Measurements from ENCODE around the gene DIO3. TPM values are rescaled to one million over a fixed set of nuclear protein-coding genes. Genes with fewer than 3 reads are reported as not detected.

DIO3 gene
- total RNA-seq, 1 experiment from 2014 or later = 4.9 TPM

DNA sequence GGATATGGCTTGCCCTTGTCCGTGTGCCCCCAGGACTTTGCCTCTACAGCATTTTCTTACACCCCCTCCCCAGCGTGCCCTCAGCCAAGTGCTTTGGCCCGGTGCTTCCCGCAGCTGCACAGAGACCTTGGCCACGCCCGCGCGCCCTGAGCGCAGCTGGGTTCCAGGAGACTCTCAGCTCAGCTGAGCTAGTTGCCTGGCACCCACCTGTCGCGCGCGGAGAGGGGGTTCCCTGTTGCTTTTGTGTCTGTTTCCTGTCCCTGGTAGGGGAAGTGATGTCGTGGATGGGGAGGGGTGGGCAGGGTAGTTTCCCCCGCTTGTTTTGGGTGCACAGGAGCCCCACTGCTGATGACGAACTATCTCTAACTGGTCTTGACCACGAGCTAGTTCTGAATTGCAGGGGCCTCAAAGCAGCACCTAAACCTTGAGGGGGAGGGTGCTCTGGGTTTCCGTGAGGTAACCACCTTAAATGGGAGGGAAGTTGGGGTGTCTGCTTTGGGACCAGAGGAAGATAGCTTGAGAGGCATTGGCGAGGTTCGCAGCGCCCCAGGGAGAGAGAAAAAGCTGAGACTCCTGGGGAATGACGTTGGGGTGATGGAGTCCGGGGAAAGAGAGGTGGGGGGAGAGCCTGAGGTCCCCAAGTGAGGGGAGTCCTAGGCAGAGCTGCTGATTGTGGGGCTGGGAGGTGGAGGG is 1.5 kb downstream of the DIO3 start:
- intact Hi-C loops (cut with micrococcal nuclease) = no loop called here
- Histone ChIP-seq H3K79me2 (ENCODE audit: low read length) (peaks cover 16% of the 10 kb centered on the region), H3F3A (ENCODE audit: low read length, unreplicated experiment) (no peaks in the 10 kb centered on the region), H3K27ac (ENCODE audit: low read length) (no peak overlapping the region), H2AFZ (ENCODE audit: low read length) (no peak overlapping the region), H3K9ac (ENCODE audit: low read length) (no peak overlapping the region), H4K20me1 (ENCODE audit: low read length) (no peaks in the 10 kb centered on the region), H3K36me3 (ENCODE audit: low read depth, low read length) (no peaks in the 10 kb centered on the region), H3K9me2 (replicated peaks; ENCODE audit: low read length) (no peaks in the 10 kb centered on the region), H3K27me3 (ENCODE audit: low read length) (peaks cover 46% of the 10 kb centered on the region), H3K4me1 (ENCODE audit: insufficient read depth, low read length) (no peaks in the 10 kb centered on the region), H3K4me3 (ENCODE audit: low read length) (no peak overlapping the region), H3K9me3 (ENCODE audit: low read length) (no peaks in the 10 kb centered on the region), H3K4me2 (ENCODE audit: low read length) (no peak overlapping the region)
- ATAC-seq = no peak
- TF ChIP-seq CTCF (conservative IDR thresholded peaks at IDR 0.05; ENCODE audit: low read depth, low read length) (no peak), EZH2phosphoT487 (IDR thresholded peaks at IDR 0.05; ENCODE audit: borderline replicate concordance, low read length) (no peak), EZH2 (IDR thresholded peaks at IDR 0.05; ENCODE audit: low read length, unreplicated experiment) (no peak)
- no TSS peak for BruUV-seq (replicated peaks)
- CTCF ChIA-PET = interaction anchor here (0.6 kb wide), 1 partner anchor 71 kb away, joined by 3 read pairs; no protein-coding TSS in a partner anchor
- POLR2A ChIA-PET (ENCODE audit: unreplicated experiment) = no interaction called here
- no peak for DNase-seq

DNA sequence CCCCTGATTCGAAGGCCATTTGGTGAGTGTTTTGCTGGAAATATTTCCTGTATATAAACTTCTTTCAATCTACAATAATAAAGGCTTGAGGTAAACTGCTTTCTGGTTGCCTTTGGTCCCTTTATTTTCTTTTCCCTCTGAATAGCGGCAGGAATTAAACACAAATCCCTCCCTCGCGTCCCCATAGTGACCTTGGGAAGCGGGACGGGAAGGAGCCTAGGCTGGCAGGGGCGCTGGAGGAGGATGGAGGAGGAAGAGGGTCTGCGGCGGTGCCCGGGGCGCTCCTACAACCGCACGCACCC is 2.0 kb downstream of the DIO3 start:
- Histone ChIP-seq H3K27ac (ENCODE audit: low read length) (no peak overlapping the region), H3K9me3 (ENCODE audit: low read length) (no peaks in the 10 kb centered on the region), H2AFZ (ENCODE audit: low read length) (no peak overlapping the region), H3K36me3 (ENCODE audit: low read depth, low read length) (no peaks in the 10 kb centered on the region), H3K9me2 (replicated peaks; ENCODE audit: low read length) (no peaks in the 10 kb centered on the region), H3K4me3 (ENCODE audit: low read length) (no peak overlapping the region), H3K4me2 (ENCODE audit: low read length) (peak overlapping the region; percentile 75), H3F3A (ENCODE audit: low read length, unreplicated experiment) (no peaks in the 10 kb centered on the region), H3K79me2 (ENCODE audit: low read length) (peaks cover 16% of the 10 kb centered on the region), H4K20me1 (ENCODE audit: low read length) (no peaks in the 10 kb centered on the region), H3K9ac (ENCODE audit: low read length) (no peak overlapping the region), H3K4me1 (ENCODE audit: insufficient read depth, low read length) (no peaks in the 10 kb centered on the region), H3K27me3 (ENCODE audit: low read length) (peaks cover 46% of the 10 kb centered on the region)
- TF ChIP-seq EZH2phosphoT487 (IDR thresholded peaks at IDR 0.05; ENCODE audit: borderline replicate concordance, low read length) (no peak), EZH2 (IDR thresholded peaks at IDR 0.05; ENCODE audit: low read length, unreplicated experiment) (no peak), CTCF (conservative IDR thresholded peaks at IDR 0.05; ENCODE audit: low read depth, low read length) (no peak)
- BruUV-seq (replicated peaks) = no TSS peak
- ATAC-seq (no peak), DNase-seq (no peak)
- ChIA-PET CTCF (no interaction called here), POLR2A (ENCODE audit: unreplicated experiment) (no interaction called here)
- intact Hi-C loops (cut with micrococcal nuclease) = no loop called here

- no peaks in the 10 kb centered on the region for H3K4me1 ChIP-seq (ENCODE audit: insufficient read depth, low read length)
- DNase-seq = no peak
- ATAC-seq = no peak
- no peaks in the 10 kb centered on the region for H3K9me3 ChIP-seq (ENCODE audit: low read length)
- no peaks in the 10 kb centered on the region for H4K20me1 ChIP-seq (ENCODE audit: low read length)
- no peaks in the 10 kb centered on the region for H3K36me3 ChIP-seq (ENCODE audit: low read depth, low read length)
- H3K4me3 ChIP-seq (ENCODE audit: low read length) = peak overlapping the region; percentile 55; the same call in 1 of the 2 replicates
- no peak overlapping the region for H3K9ac ChIP-seq (ENCODE audit: low read length)
- peaks cover 46% of the 10 kb centered on the region for H3K27me3 ChIP-seq (ENCODE audit: low read length)
- BruUV-seq (replicated peaks) = no TSS peak
- H3K9me2 ChIP-seq (replicated peaks; ENCODE audit: low read length) = no peaks in the 10 kb centered on the region
- intact Hi-C loops (cut with micrococcal nuclease) = no loop called here
- H2AFZ ChIP-seq (ENCODE audit: low read length) = no peak overlapping the region
- H3K79me2 ChIP-seq (ENCODE audit: low read length) = peaks cover 14% of the 10 kb centered on the region
- no peaks in the 10 kb centered on the region for H3F3A ChIP-seq (ENCODE audit: low read length, unreplicated experiment)
- H3K4me2 ChIP-seq (ENCODE audit: low read length) = peak overlapping the region; percentile 75
- ChIA-PET CTCF (no interaction called here), POLR2A (ENCODE audit: unreplicated experiment) (no interaction called here)
- TF ChIP-seq EZH2phosphoT487 (IDR thresholded peaks at IDR 0.05; ENCODE audit: borderline replicate concordance, low read length) (no peak), EZH2 (IDR thresholded peaks at IDR 0.05; ENCODE audit: low read length, unreplicated experiment) (peak; percentile 45)
- no peak overlapping the region for H3K27ac ChIP-seq (ENCODE audit: low read length)
Measured at GRCh38 chr14:101563654-101564443, 2.6 kb downstream of the DIO3 start.
